Loucy (cell line): Measurements from ENCODE around the gene LLGL2.

Source experiments
- EZH2phosphoT487 ChIP-seq: fragments of 200-600 bp; IDR thresholded peaks from 2 replicates; pipeline ENCODE4 v1.6.1; 2018; ENCODE audit warnings: antibody characterized with exemption, mild to moderate bottlenecking, moderate library complexity, borderline replicate concordance
- TF ChIP-seq, protein P1 (sequence below): fragments of 200-600 bp; sonication (generic); conservative IDR thresholded peaks from 2 replicates; pipeline ENCODE4 v1.5.1; 2014; ENCODE audit warnings: mild to moderate bottlenecking, antibody characterized with exemption, low read length

DNA sequence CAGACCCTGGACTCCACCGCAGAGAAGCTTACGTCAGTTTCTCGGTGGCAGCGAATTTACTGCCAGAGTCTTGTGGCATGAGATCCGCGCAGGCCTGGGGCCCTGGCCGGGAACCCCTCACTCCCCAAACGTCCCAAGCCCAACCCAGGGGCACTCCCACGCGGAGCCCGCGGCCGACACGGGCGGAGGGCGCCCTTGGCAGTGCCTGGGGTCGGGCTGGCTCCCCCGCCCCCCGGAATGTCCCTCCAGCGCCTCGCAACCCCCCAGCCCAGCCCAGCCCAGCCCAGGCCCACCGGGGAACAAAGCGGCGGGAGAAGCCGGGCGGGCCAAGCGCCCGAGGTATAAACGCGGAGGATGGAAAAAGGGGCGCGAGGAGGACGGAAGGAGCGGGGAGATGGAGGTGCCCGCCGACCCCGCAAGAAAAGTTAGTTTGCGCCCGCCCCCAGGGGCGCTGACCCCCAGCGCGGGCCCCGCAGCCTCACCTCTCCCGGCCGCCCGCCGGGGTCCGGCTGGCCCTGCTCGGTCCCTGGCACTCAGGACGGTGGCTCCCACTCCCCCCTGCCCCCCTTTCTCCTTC lies 10.5 kb upstream of the LLGL2 start:
- TF ChIP-seq, protein P1, sequence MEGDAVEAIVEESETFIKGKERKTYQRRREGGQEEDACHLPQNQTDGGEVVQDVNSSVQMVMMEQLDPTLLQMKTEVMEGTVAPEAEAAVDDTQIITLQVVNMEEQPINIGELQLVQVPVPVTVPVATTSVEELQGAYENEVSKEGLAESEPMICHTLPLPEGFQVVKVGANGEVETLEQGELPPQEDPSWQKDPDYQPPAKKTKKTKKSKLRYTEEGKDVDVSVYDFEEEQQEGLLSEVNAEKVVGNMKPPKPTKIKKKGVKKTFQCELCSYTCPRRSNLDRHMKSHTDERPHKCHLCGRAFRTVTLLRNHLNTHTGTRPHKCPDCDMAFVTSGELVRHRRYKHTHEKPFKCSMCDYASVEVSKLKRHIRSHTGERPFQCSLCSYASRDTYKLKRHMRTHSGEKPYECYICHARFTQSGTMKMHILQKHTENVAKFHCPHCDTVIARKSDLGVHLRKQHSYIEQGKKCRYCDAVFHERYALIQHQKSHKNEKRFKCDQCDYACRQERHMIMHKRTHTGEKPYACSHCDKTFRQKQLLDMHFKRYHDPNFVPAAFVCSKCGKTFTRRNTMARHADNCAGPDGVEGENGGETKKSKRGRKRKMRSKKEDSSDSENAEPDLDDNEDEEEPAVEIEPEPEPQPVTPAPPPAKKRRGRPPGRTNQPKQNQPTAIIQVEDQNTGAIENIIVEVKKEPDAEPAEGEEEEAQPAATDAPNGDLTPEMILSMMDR: no peak
- no peak for TF ChIP-seq EZH2phosphoT487
